GM18517 (cell line): ENCODE results near the gene UPP1.
"Not testable (repeated sequence)": the region's sequence is repeated elsewhere in the genome, so short reads cannot be mapped to it uniquely, and the experiment has no call there.

ENCODE experiments used
- ATAC-seq: cut with Tn5 transposase; IDR thresholded peaks from one replicate; pipeline ENCODE4 v1.9.1; 2021; ENCODE audit warnings: mild to moderate bottlenecking, moderate library complexity; ENCODE audit not compliant: unreplicated experiment

Gene UPP1

DNA sequence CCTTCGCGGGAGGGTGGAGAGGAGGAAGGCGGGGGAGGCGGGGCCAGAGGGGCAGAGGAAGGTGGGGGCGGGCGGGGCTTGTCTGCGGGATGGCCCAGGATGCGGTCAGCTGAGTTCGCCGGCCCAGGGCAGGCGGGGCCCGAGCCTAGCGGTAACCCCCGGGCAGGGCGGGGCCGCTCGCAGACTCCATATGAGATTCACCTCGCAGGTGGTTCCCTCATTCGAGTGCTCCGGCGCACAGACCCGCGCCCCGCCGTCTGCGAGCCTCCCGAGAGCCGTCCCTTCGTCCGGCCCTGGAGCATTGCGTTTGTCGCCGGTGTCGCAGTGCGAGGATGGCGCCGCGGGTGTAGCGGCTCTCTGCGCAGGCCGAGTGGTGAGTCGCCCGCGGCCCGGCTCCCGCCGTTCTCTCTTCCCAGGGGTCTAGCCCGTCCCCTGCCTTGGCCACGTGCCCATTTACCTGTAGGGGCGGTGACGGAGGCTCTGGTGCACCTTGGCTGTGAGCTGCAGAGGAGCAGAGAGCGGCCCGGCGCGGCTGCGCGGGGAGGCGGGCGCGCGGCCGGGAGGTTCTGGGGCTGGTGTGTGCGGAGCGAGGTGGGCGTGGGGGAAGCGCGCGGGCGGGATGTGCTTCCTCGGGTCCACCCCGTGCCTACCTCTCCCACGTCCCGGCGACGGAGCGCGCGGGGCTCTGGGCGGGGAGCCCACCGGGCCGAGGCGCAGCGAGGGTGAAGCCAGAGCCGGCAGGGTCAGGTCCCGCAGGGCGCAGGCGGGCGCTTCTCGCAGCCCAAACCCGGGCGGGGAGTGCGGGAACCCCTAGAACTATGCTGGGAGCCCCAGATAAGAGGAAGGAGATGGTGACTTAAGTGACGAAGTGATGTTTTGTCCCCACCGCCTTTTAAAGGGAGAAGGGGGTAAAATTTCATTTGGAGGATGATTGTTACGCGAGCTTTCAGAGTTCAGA, at the start of gene UPP1:
UPP1 (plus strand) TSS at position 220 of the 958 bp plus-strand sequence. CDS start 5,519 bp downstream, outside the sequence.
- peak; percentile 40 for ATAC-seq

DNA sequence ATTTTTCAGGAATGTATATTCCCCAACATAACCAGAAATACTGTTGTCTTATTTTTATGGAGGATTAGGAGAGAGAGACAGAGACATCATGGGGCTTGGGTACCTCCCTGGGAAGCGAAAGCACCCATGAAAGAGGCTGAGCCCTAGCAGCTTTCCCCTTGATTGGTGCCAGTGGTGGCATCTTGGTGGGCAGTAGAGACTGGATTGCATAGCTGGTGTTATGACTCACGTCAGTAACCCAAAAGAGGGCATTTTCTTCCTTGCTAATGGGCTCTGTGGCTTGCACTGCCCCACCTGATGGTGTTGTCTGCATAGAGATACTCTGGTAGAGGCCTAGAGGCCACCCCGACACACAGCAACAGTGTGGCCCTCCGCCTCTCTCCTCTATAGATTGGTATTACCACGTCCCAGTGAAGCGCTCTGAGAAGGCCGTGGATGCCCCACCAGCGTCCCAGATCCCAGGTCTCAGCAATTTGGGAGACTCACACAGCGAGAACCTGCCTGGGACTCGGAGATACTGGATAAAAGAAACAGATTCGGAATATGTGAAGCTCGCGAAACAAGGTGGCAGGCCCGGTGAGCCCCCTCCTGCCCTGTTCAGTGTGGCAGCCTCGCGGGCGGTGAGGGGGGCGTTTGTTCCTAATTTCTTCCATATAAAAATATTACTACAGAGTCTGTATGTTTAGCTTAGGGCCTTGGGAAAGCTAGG, 48.0 kb upstream of the UPP1 start:
- ATAC-seq: no peak

DNA sequence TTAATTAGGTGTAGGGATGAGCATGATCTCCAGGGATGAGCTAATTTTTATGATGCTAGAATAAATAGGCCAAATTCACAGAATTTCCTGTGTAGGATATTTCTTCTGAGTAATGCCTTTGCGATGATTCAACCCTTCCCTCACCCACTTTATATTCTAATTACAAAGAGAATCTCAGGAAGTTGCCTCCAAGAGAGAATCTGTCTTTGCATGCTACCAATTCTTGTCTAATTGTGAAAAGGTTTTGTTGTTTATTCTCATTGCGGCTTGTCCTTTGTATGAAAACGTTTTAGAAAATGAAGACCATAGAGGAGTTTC, 47.5 kb upstream of the UPP1 start:
- ATAC-seq: no peak

DNA sequence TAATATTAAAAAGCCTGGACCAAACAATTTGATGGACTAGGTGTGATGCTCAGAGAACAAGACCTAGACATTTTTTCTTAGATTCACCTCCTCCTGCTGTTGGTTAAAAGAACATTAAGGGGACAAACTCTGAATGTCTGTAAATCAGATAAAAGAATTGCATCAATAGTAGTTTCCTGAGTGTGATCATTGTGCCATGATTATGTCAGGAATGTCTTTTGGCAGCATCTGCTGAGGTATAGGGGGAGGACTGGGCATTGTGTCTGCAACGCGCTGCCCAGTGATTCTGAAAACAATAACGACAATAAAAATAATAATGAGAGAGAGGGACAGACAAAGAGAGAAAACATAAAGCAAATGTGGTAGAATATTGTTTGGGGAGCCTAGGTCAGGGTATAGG, 46.8 kb upstream of the UPP1 start:
- ATAC-seq: no peak

DNA sequence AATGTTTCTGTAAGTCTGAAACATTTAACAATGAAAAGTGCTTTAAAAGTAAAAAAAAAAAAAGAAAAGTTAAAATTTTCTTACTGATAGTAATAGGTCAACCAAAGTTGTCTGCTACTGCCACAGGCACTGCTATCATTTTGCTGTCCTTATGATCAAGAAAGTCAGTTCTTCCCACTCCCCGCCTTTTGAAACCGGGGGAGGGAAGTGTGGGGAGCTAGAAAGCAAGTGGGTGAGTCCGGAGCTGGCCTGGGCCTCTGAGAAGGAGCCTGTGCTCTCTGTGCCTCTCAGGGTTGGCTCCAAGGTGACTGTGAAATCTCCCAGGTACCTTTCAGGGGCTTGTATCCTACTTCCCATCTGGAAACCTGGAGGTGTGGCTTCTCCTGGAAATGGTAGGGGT, 46.4 kb upstream of the UPP1 start:
- ATAC-seq: no peak

DNA sequence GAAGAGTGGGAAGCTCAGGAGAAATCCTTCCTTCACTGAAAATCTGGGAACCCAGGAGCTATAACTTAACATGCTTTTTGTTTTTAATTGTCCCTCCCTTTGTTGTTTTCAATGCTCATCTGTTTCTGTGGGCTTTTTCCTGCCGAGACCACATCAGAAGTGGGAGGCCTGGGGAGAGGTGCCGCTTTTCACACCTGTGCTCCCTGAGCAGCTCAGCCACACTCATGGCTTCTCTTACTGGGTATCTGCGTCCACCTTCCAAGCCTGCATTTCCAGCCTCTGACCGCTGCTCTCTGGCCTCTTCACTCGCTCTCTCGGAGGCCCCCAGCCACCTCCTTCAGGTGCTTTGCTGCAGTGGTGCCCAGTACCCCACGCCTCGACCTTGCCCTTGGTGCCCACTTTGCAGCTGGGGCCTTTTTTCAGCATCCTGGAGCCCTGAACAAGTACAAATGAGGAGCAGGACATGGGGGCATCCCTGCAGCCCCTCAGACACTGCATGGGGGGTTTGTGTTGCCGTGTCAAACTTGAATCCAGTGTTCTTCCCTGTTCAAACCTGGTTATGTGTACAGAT, 43.8 kb upstream of the UPP1 start:
- no peak for ATAC-seq

DNA sequence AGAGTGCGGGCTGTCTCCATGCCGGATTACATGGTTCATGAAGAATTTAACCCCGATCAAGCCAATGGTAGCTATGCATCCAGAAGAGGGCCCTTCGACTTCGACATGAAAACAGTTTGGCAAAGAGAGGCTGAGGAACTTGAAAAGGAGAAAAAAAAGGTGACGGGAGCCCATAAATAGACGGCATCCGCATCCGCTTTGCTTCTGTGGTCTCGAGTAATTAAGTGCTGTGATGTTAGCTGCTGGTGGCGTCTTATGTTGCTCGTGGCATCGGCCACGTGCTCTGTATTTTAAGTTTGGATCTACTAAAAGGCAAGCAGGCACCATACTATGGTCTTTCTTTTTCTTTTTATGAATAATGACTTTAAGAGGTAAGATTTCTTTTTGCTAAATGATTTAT, 42.6 kb upstream of the UPP1 start:
- ATAC-seq: no peak

DNA sequence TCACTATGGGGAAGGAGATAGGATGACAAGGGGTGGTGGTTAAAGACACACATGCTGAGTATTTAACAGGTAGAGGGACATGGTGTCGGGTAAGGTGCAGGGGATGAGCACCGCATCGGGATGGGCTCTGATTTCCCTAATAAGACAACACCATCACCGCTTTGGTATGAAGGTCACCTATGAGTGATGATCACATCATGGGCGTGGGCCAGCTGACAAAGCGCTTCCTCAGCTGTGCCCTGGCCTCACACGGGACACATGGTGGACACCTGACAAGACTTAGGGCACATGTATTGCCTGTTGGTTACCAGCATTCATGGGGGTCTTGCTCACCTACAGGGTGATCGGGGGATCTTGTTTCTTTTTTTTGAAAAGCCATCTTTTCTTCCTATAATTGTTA, 41.0 kb upstream of the UPP1 start:
- ATAC-seq: no peak

DNA sequence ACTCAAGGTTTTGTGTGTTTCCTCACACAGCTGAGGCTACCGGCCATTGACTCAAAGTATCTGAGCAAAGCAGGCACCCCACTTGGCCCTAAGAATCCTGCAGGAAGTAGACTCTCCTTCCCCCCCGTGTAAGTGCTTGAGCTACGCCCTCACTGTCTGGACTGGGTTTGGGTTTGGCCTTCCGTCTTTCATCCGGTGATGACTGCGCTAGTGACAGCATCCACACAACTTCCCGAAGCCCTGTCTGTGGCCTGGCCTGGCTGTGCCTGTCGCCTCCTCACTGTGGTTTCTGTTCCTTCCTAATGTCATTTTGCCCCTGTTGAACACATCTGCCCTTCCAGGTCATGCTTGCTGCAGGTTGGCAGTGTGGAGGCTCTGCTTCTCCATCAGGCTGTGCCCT, 39.2 kb upstream of the UPP1 start:
- ATAC-seq: no peak

DNA sequence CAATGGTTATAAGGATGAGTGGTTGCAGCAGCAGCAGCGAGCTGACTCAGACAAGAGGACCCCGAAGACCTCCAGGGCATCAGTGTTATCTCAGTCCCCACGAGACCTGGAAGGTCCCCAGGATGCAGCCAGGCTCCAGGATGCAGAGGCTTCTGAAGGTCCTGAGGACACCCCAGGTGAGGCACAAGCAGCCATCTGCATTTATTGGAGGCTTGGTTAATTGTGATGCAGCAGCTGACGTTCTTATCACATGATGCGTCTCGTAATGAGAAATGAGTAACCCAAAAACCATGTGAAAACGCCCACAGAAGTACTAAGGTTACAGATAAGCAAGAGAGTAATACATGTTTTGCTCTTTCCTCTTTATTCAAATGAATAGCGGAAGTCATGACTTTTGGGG, 36.3 kb upstream of the UPP1 start:
- no peak for ATAC-seq

DNA sequence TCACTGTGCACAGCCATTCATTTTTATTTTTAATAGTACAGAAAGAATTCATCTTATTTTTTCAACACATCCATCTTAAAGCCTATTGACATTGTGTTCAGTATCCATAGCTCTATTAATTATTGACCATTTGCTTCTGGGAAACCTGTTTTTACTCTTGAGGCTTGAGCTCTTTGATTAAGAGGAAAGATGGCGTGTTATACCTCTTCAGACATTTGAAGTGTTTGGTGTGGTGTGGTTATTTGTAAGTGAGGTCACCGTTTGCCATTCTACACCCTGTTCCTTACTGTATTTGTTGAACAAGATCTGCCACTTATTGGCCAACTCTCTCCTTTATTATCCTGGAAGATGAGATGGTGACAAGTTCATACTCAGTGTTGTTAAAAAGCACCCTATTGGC, 35.3 kb upstream of the UPP1 start:
- ATAC-seq: no peak

DNA sequence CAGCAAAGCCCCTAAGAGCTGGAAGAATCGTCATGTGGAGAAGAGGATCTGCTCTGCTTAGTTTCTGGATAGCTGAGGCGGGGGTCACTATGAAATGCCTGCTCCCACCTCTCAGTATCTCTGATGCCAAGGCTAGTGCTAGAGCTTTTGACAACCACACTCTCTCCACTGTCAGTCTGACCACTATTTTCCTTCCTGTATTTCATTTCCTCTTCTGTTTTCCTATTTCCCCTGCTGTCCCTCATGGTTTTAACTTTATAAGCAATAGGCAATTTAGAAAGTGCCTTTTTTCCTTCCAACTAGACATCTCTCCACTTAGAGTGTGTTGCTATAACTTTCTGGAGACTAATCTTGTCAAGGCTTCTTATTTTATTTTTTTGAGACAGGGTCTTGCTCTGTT, 30.1 kb upstream of the UPP1 start:
- no peak for ATAC-seq

DNA sequence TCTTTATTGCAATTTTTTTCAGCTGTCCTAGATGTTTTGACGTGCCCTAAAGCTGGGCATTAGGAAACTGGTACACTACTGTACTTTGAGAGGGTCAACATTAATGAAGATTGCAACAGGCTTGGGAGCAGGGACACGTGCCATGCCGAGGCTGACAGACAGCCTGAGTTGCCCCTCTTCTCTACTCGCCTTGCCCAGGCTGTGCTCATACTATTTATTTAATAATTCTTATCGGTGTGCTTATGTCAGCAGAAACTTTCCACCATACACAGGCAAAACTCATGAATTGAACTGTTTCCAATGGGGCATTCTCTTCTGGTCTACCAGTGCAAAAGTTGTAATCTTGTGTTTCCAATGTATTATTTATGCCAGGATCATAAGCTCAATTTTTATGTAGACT, 29.4 kb upstream of the UPP1 start:
- ATAC-seq: no peak

DNA sequence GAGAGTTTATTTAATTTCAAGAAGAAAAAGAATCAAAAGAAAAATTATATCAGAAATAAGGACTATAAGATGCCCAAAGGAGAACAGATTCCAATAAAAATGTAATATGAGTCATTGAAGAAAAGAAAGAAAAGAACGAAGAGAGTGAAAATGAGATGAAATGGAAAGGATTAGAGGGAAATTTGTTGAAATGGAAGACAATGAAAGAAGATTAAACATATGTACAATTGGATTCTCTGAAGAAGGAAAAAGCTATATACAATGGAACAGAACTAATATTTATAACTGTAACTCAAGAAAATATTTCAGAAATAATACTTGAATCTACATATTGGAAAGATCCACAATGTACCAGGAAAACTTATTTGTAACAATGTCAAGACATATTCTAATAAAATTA, 25.1 kb upstream of the UPP1 start:
- ATAC-seq: no peak

DNA sequence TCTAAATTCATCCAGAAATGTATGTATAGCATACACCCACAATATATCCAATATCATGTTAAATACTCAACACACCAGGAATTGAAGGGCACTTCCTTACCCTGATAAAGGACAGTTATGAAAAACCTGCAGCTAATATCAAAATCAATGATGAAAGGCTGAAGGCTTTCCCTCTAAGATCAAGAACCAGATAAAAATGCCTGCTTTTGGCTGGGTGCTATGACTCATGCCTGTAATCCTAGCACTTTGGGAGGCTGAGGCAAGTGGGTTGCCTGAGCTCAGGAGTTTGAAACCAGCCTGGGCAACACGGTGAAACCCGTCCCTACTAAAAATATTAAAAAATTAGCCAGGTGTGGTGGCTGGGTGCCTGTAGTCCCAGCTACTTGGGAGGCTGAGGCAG, 21.6 kb upstream of the UPP1 start:
- no peak for ATAC-seq

DNA sequence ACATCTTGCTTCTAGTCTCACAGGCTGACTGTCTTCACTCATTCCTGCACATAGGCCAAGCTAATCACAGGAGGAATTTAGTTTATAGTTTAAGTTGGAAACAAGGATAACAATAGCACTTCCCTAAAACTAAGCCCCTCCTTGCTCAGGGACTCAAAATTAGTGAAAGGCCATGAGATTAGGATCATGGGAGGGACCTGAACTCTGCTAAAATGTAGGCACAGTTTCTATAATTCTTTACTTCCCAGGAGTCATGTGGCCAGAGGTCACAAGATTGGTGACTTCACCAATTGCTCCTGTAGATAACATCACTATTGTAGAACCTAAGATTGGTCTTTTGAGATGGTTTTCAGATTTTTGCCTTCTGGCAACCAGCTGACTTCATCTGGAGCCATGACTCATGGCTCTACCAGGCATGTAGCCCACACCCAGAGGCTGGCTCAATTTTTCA, 14.8 kb upstream of the UPP1 start:
- no peak for ATAC-seq

DNA sequence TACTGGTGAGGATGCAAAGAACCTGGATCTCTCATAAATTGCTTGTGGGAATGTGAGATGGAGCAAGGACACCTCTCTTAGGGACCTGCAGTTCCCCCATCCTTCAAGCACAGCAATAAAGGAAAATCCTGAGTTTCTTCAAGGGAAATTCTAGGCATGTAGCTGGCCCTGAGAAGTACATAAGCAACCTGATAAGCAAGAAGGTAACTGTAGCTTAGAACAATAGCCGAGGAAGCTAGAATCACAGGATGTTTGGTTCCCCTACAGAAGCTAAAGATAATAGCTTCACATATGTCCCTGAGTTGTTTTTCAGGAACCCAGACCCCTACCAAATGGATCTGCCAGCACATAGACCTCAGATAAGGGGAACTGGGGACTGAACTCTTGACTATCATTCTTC, 11.6 kb upstream of the UPP1 start:
- ATAC-seq: no peak

DNA sequence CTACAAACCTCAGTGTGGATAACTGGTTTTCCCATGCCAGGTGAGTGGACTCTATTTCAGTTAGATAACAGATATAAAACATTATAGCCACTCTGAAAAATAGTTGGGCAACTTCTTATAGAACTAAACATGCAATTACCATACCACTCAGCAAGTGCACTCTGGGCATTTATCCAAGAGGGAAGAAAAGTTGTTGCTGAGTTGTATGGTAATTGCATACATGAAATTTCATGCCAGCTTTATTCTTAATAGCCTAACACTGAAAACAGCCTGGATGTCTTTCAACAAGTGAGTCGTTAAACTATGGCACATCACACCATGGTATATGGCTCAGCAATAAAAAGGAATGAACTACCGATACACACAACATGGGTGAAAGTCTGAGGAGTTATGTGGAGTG, 10.6 kb upstream of the UPP1 start:
- no peak for ATAC-seq

DNA sequence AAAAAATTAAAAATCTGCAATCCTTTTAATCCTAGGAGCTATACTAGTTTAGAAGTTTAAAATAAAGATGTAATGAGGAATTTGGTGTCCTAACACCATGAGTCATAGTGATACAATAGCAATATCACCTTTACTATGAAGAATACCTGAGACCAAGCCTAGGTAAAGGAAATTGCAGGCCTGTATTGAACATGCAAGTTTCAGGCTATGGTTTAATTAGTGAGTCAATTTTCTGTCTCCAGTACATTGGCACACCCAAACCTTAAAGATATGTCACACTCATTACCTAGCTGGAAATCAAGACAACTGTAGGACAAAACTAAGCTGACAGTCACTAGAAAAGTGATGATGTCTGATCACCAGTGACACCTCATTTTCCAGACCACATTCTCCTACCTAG, 6.7 kb upstream of the UPP1 start:
- ATAC-seq: not testable (repeated sequence)

DNA sequence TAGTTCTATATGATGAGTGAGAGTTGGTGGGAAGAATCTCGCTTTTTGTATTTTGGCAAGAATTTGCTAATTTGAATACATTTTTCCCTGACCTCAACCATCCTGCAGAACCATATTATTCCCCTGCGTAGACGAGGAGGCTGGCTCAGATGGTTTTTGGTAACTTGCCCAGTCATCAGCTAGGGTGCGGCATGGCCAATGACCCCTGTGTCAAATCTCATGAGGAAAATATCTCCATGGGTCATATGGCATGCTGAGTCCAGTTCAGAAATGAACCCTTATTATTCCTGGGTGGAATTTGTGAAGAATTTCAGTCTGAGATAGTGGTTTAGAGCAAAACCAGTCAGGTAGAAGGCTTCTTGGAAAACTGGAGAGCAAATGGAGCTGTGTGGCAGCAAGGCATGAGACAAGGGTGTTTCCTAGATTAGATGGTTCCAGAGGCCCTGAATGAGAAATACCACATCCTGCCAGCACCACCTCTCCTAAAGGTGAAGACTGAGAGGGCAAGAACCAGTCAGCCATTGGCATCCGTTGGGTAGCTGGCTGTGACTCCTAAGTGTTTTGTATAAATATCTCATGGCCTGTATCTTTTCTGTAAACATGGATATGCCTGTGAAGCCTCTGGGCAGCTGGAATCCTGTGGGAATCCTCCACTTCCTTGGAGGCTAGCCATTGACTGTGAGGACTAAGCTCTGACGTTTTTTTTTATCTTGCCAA, 5.8 kb upstream of the UPP1 start:
- no peak for ATAC-seq

DNA sequence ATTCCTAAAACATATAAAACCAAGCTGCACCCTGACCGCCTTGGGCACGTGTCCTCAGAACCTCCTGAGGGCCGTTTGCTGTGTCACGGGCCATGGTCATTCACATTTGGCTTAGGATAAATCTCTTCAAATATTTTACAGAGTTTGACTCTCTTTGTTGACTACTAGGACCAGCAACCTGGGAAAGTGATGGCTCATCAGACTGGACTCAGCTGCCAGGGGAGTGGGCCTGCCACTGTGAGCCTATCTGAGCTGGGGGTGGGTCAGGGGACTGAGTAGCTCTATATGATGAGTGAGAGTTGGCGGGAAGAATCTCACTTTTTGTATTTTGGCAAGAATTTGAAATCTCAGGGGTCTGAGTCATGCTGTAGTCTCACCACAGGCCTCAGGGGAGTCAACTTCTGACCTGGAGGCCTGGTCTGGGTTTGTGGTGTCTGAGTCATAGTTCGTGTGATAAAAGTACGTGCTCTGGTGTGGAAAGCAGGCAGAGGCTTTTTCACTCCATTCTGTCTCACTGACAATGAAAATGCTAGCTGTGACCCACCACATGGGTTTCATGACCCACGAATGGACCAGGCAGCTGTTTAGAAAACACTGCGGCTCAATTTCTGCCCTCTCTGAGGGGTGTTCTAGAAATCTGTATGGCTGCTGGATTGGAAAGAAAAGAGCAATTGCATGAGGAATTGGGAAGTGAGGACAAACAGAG, 4.2 kb upstream of the UPP1 start:
- peak; percentile 69 for ATAC-seq
